GM19324 (cell line): Measurements from ENCODE around the gene PLA2G2E.
"Not testable (repeated sequence)": the region's sequence is repeated elsewhere in the genome, so short reads cannot be mapped to it uniquely, and the experiment has no call there.

Experiments
- ATAC-seq: cut with Tn5 transposase; IDR thresholded peaks from one replicate; pipeline ENCODE4 v1.9.1; 2021; ENCODE audit warnings: mild to moderate bottlenecking, moderate library complexity; ENCODE audit not compliant: unreplicated experiment, low FRiP score

Gene PLA2G2E

GRCh38 chr1:19888112-19888511, 35.3 kb downstream of the PLA2G2E start:
- ATAC-seq = no peak

- no peak for ATAC-seq
Observed at GRCh38 chr1:19885821-19886220, 37.6 kb downstream of the PLA2G2E start.

- ATAC-seq = no peak
Observed at GRCh38 chr1:19884312-19884711, 39.1 kb downstream of the PLA2G2E start.

GRCh38 chr1:19882111-19883071, 41.0 kb downstream of the PLA2G2E start, which contains the start of gene OTUD3:
TSS of gene OTUD3 (plus strand) at chr1:19882395. CDS start at chr1:19882514, 119 bp downstream.
- ATAC-seq = peak; percentile 97

GRCh38 chr1:19880841-19881240, 42.6 kb downstream of the PLA2G2E start:
- not testable (repeated sequence) for ATAC-seq

GRCh38 chr1:19879661-19880060, 43.8 kb downstream of the PLA2G2E start:
- no peak for ATAC-seq

- no peak for ATAC-seq
Observed at GRCh38 chr1:19879227-19879626, 44.2 kb downstream of the PLA2G2E start.

- ATAC-seq = no peak
Observed at GRCh38 chr1:19878637-19878985, 44.8 kb downstream of the PLA2G2E start.

GRCh38 chr1:19877821-19878636, 45.4 kb downstream of the PLA2G2E start:
- ATAC-seq = no peak

- no peak for ATAC-seq
Observed at GRCh38 chr1:19877181-19877750, 46.2 kb downstream of the PLA2G2E start.

GRCh38 chr1:19872190-19872589, 51.2 kb downstream of the PLA2G2E start:
- ATAC-seq = no peak
